WTC11 (cell line): ENCODE results near the gene EXPH5.

Source experiments
- SP1 ChIP-seq: sonication (generic); formaldehyde crosslinking; conservative IDR thresholded peaks from 2 replicates; pipeline ENCODE4 v1.8.1; 2022; ENCODE audit warnings: missing genetic modification reagents
- TF ChIP-seq, protein P1 (sequence below): fragments of 200-600 bp; IDR thresholded peaks from 2 replicates; pipeline ENCODE4 v1.8.0; 2022; ENCODE audit warnings: antibody characterized with exemption
- TF ChIP-seq, protein P2 (sequence below): sonication (generic); formaldehyde crosslinking; IDR thresholded peaks from 2 replicates; pipeline ENCODE4 v1.8.1; 2023; ENCODE audit warnings: mild to moderate bottlenecking, missing genetic modification reagents, moderate library complexity
- TF ChIP-seq, protein P3 (sequence below): sonication (generic); formaldehyde crosslinking; IDR thresholded peaks from 2 replicates; pipeline ENCODE4 v1.8.0; 2023; ENCODE audit warnings: missing genetic modification reagents, mild to moderate bottlenecking, borderline replicate concordance

DNA sequence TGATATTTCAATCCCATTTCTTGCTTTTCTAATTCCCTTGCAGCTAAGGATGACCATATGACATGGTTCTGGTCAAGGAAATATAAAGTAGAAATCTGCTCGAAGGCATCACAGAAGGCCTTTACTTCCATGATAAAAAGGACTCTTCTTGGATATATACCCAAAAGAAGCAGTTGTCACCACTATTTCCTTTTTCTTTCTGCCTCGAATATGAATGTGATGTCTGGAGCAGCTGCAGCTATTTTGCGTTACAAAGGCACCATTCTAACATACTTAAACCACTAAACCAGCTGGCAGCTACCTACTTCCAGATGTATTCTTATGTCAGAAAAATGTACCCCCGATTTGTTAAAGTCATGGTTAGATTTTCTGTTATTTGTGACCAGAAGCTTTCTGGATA, 18.9 kb downstream of the EXPH5 start:
- TF ChIP-seq, protein P1, sequence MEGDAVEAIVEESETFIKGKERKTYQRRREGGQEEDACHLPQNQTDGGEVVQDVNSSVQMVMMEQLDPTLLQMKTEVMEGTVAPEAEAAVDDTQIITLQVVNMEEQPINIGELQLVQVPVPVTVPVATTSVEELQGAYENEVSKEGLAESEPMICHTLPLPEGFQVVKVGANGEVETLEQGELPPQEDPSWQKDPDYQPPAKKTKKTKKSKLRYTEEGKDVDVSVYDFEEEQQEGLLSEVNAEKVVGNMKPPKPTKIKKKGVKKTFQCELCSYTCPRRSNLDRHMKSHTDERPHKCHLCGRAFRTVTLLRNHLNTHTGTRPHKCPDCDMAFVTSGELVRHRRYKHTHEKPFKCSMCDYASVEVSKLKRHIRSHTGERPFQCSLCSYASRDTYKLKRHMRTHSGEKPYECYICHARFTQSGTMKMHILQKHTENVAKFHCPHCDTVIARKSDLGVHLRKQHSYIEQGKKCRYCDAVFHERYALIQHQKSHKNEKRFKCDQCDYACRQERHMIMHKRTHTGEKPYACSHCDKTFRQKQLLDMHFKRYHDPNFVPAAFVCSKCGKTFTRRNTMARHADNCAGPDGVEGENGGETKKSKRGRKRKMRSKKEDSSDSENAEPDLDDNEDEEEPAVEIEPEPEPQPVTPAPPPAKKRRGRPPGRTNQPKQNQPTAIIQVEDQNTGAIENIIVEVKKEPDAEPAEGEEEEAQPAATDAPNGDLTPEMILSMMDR = no peak
- TF ChIP-seq, protein P2, sequence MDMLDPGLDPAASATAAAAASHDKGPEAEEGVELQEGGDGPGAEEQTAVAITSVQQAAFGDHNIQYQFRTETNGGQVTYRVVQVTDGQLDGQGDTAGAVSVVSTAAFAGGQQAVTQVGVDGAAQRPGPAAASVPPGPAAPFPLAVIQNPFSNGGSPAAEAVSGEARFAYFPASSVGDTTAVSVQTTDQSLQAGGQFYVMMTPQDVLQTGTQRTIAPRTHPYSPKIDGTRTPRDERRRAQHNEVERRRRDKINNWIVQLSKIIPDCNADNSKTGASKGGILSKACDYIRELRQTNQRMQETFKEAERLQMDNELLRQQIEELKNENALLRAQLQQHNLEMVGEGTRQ (CRISPR knock-in tag) = no peak
- TF ChIP-seq, protein P3, sequence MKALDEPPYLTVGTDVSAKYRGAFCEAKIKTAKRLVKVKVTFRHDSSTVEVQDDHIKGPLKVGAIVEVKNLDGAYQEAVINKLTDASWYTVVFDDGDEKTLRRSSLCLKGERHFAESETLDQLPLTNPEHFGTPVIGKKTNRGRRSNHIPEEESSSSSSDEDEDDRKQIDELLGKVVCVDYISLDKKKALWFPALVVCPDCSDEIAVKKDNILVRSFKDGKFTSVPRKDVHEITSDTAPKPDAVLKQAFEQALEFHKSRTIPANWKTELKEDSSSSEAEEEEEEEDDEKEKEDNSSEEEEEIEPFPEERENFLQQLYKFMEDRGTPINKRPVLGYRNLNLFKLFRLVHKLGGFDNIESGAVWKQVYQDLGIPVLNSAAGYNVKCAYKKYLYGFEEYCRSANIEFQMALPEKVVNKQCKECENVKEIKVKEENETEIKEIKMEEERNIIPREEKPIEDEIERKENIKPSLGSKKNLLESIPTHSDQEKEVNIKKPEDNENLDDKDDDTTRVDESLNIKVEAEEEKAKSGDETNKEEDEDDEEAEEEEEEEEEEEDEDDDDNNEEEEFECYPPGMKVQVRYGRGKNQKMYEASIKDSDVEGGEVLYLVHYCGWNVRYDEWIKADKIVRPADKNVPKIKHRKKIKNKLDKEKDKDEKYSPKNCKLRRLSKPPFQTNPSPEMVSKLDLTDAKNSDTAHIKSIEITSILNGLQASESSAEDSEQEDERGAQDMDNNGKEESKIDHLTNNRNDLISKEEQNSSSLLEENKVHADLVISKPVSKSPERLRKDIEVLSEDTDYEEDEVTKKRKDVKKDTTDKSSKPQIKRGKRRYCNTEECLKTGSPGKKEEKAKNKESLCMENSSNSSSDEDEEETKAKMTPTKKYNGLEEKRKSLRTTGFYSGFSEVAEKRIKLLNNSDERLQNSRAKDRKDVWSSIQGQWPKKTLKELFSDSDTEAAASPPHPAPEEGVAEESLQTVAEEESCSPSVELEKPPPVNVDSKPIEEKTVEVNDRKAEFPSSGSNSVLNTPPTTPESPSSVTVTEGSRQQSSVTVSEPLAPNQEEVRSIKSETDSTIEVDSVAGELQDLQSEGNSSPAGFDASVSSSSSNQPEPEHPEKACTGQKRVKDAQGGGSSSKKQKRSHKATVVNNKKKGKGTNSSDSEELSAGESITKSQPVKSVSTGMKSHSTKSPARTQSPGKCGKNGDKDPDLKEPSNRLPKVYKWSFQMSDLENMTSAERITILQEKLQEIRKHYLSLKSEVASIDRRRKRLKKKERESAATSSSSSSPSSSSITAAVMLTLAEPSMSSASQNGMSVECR (CRISPR knock-in tag) = no peak
- TF ChIP-seq SP1 (CRISPR knock-in tag) = no peak
